Brain microvascular endothelial cell (primary cell): ENCODE results near the gene LRRC9.
A peak's percentile ranks its signal among the peaks of the same experiment; 100 is the strongest.

Experiments used
- DNase-seq: peaks from one replicate; pipeline ENCODE4 v3.0.0-alpha.2; 2020
- H3K27ac ChIP-seq: fragments of 250-450 bp; sonication (Bioruptor Pico); 2 replicates; pipeline ENCODE4 v1.5.1; 2020; ENCODE audit warnings: mild to moderate bottlenecking, moderate library complexity
- H3K27me3 ChIP-seq: fragments of 250-450 bp; sonication (Bioruptor Pico); replicated peaks from 2 replicates; pipeline ENCODE4 v1.5.1; 2020; ENCODE audit warnings: mild to moderate bottlenecking
- H3K36me3 ChIP-seq: fragments of 250-450 bp; sonication (Bioruptor Pico); replicated peaks from 2 replicates; pipeline ENCODE4 v1.5.1; 2020; ENCODE audit warnings: mild to moderate bottlenecking
- H3K4me3 ChIP-seq: 2 replicates; pipeline ENCODE4 v1.5.1; 2011; ENCODE audit warnings: low read depth, mild to moderate bottlenecking, control low read depth, low read length, moderate library complexity
- in situ Hi-C: cut with HindIII; loops from 2 replicates; pipeline ENCODE4 v1.10.0; 2017; ENCODE audit warnings: low sequenced_read_pairs, low pct_ligation_motif_present
- TF ChIP-seq, protein P1 (sequence below): IDR thresholded peaks from 2 replicates; pipeline ENCODE4 v1.5.1; 2011; ENCODE audit warnings: low read depth, mild to moderate bottlenecking, moderate library complexity, low read length, control low read depth, inconsistent platforms; ENCODE audit errors: missing control alignments

LRRC9 gene

DNA sequence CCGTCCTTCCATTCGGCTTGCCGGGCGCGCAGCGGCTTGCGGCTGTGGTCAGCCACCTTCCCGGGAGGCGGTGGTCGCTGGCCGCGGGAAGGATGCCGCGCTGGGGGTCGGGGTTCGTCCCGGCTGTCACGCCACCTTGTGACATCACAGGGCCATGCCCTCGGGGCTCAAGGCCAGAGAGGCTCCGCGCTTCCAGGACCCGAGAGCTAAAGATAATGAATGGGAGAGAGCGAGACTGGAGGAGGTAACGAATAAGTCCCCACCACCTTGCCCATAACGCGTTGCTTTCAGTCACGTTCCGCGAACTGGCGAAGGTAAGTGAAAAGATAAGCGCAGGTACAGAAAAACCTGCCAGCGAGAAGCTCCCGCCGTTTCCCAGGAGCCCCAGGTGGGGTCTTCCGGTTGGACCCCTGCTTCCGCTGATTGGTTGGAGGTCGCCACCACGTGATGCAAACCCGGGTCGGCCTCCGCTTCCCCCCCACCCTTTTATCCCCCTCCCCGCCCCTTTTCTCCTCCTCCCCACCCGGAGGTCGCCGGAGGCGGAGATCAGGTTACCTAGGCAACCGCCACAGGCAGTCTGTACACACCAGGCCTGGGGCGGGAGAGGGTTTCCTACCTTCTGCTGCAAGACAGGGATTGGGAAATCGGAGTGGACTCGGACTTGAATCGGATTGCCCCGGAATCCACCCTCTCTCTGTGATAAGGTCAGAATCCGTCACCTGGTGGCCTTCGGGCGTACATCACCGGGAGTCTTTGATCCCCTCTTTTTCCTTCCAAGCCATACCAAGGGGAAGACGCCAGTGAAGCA, at the start of gene LRRC9:
LRRC9 (plus strand) TSS at position 575 of the 808 bp plus-strand sequence.
- Histone ChIP-seq H3K27me3 (peaks cover 5% of the 10 kb centered on the region), H3K27ac (no peak within 1 kb of the TSS), H3K4me3 (peak within 1 kb of the TSS; percentile 49), H3K36me3 (no peaks in the 10 kb centered on the region)
- TF ChIP-seq, protein P1, sequence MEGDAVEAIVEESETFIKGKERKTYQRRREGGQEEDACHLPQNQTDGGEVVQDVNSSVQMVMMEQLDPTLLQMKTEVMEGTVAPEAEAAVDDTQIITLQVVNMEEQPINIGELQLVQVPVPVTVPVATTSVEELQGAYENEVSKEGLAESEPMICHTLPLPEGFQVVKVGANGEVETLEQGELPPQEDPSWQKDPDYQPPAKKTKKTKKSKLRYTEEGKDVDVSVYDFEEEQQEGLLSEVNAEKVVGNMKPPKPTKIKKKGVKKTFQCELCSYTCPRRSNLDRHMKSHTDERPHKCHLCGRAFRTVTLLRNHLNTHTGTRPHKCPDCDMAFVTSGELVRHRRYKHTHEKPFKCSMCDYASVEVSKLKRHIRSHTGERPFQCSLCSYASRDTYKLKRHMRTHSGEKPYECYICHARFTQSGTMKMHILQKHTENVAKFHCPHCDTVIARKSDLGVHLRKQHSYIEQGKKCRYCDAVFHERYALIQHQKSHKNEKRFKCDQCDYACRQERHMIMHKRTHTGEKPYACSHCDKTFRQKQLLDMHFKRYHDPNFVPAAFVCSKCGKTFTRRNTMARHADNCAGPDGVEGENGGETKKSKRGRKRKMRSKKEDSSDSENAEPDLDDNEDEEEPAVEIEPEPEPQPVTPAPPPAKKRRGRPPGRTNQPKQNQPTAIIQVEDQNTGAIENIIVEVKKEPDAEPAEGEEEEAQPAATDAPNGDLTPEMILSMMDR: no peak
- no peak for DNase-seq
- in situ Hi-C loops: no loop called here

DNA sequence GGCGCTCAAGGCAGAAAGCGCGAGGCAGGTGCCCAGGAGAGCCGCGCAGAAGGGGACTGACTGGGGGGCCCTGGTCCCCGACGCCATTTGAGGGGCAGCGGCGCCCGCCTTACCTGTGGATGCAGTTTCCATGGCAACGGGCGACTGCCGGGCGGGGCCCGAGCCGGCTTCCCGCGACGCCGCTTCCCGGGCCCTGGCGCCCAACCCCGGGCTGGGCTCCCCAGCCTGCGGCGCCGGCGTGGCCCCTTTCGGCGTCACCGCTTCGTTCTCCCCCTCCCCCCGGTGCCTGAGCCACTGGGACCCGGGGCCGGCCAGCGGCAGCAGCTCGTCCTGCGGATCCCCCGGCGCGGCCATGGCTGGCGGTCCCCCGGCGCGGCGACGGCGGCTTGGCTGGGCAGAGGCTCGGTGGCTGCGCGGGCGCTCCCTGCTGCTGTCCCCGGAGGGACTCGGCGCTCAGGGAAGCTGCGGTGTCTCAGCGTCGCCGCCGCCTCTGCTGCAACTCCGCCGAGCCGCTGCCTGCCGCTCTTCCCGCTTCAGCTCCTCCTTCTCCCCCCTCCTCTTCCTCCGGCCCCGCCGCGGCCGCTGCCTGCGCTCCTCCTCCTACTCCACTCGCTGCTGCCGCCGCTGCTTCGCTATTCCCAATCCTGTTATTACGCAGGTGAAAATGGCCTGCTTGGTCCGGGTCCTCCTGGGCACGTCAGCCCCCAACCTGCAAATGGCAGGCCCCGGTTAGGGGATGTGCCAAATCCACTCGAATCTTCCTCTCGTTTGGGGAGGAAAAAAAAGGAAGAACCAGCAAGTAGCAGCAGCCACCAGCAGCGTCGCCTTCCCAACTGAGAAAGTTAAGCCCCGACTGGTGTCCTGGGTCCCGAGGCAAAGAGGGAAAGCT, 49.4 kb upstream of the LRRC9 start, which contains the start of gene RTN1:
RTN1 (minus strand) TSS at position 500 of the 889 bp plus-strand sequence; CDS start at position 354, 146 bp downstream.
- Histone ChIP-seq H3K4me3 (peak within 1 kb of the TSS; percentile 50), H3K36me3 (no peaks in the 10 kb centered on the region), H3K27me3 (peaks cover 9% of the 10 kb centered on the region), H3K27ac (no peak within 1 kb of the TSS)
- TF ChIP-seq, protein P1: no peak
- DNase-seq: no peak
- in situ Hi-C loops: no loop called here

DNA sequence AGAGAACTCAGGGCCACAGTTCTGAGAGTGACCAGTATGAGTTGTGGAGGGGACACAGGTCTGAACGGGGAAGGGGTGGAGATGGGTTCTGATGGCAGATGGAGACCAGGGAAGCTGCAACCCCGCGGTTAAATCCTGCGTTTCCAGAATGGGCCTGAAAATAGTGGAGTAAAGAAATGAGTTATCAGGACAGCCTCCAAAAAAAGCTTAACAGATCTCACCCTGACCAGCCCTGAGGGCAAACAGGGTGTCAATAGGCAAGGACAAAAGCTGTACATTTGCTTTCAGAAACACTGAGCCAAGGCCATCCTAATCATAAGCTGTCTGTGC, 48.8 kb upstream of the LRRC9 start:
- Histone ChIP-seq H3K27ac (no peak overlapping the region), H3K27me3 (peaks cover 9% of the 10 kb centered on the region)
- in situ Hi-C loops: no loop called here

DNA sequence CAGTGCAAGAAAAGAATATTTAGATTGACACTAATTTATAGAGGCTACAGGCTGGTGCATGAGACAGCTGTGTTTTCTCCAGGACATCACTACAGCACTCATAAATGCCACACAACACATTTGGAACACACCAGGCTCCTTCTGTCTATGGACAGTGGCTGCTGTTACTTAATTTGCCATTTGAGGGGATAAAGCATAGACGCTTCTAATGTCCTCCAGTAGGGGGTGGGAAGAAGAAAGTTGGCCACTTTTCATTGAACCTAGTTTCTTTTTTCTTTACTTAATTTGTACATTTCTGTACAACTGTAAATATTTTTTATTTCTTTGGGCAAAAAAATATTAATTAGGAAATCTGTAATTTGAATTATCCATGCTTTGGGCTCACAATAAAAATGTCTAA, 37.0 kb upstream of the LRRC9 start:
- no peak for DNase-seq
- TF ChIP-seq, protein P1: peak; percentile 59
- in situ Hi-C loops: no loop called here

More for the DNA sequence above, 48.8 kb upstream of the LRRC9 start:
- no peaks in the 10 kb centered on the region for H3K36me3 ChIP-seq
- TF ChIP-seq, protein P1: no peak
- peak overlapping the region; percentile 50 for H3K4me3 ChIP-seq
- no peak for DNase-seq

DNA sequence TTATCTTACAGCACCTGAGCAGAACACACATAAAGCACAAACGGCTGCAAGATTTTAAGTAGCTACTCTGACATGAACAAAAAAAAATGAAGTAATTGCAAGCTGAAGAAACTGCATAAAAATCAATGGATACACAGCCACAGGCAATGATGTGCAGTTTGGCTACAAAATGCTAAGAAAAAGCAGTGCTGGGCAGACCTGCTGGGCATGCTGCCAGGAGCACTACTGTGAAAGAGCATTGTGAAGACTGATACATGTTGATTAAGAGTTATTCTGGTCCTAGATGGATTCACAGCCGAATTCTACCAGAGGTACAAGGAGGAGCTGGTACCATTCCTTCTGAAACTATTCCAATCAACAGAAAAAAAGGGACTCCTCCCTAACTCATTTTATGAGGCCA, 29.3 kb upstream of the LRRC9 start:
- H3K4me3 ChIP-seq: no peak overlapping the region
- no peaks in the 10 kb centered on the region for H3K36me3 ChIP-seq
- no peaks in the 10 kb centered on the region for H3K27me3 ChIP-seq
- DNase-seq: no peak
- in situ Hi-C loops: no loop called here
- H3K27ac ChIP-seq: no peak overlapping the region
- TF ChIP-seq, protein P1: no peak

More for the DNA sequence above, 37.0 kb upstream of the LRRC9 start:
- H3K27me3 ChIP-seq: no peaks in the 10 kb centered on the region
- no peaks in the 10 kb centered on the region for H3K36me3 ChIP-seq
- no peak overlapping the region for H3K27ac ChIP-seq
- H3K4me3 ChIP-seq: no peak overlapping the region
